NCI-H1048 (cell line): ENCODE data around the gene TRIM71.
"Not testable (repeated sequence)": the region's sequence is repeated elsewhere in the genome, so short reads cannot be mapped to it uniquely, and the experiment has no call there.

Source experiments
- DNase-seq: peaks from one replicate; lab custom pipeline; 2025; lab: John Stamatoyannopoulos, UW

Gene TRIM71

DNA sequence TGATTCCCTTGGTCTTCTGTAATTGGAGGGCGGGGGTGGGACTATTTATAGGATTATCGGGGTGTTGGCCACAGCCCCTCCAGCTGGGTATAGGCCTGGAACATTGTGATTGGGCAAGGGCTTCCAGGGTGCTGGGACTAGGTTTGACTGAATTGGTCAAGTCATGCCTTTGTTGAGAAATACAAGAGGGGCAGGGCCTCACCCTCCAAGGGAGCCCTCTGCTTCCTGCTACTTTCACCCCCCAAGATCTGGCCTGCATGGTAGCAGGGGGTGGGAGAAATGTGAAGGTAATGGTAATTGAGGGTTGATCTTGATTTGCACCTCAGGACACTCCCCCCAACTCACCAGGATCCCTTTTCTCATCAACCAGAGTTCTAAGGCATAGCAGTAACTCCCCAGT is 25.2 kb downstream of the TRIM71 start:
- no peak for DNase-seq

GRCh38 chr3:32843510-32844321 is 25.9 kb downstream of the TRIM71 start:
- peak; percentile 20 for DNase-seq

DNA sequence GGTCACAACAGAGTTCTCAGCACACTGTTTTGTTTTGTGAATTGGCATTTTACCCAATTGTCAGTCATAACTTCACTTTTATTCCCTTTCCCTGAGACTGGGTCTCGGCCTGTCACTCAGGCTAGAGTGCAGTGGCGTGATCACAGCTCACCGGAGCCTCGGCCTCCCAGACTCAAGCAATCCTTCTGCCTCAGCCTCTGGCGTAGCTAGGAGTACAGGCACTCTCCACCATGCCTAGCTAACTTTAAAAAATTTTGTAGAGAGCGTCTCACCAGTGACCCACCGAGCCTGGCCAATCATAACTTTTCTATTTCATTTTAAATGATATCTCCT is 26.5 kb downstream of the TRIM71 start:
- DNase-seq, result no peak

DNA sequence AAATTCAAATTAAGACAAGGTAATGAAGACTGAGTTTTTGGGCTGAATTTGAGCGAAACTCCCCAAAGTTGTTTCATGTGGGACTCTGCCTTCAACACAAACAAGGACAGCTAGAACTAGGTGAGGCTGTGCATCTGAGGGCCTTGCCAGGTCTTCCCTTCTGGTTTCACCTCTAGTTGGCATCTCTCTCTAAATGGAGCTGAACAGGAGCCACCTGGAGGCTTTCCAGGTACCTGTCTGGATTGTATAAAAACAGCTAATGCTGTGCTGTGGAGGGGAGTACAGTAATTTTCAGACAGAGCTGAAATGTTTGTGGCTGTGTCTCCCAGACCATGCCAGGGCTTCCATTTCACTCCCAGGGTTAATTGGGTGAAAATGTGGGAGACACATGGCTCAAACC is 27.1 kb downstream of the TRIM71 start:
- no peak for DNase-seq

- not testable (repeated sequence) for DNase-seq
Observed at GRCh38 chr3:32845546-32845945, 27.7 kb downstream of the TRIM71 start.

DNA sequence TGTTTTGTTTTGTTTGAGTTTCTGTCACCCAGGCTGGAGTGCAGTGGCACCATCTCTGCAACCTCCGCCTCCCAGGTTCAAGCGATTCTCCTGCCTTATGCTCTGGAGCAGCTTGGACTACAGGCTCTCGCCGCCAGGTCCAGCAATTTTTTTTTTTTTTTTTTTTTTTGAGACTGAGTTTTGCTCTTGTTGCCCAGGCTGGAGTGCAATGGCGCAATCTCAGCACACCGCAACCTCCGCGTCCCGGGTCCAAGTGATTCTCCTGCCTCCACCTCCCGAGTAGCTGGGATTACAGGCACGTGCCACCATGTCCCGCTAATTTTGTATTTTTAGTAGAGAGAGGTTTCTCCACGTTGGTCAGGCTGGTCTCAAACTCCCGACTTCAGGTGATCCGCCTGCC is 29.2 kb downstream of the TRIM71 start:
- not testable (repeated sequence) for DNase-seq

DNA sequence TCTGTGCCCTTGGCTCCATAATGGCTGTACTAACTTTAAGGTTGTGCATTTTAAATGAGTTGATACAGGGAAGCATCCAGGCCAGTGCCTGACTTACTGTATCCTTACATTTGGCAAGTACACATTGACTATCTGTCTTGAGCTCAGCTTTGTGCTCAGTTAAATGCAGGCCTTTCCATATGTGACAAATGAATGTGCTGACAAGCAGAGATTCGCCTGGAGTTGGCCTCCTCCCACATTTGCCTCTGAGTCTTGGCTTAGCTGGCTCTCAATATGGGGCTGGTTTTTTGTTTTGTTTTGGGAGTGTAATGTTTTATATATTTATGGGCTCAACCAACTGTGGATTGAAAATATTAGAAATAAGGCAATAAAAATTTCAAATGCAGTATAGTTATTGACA is 29.7 kb downstream of the TRIM71 start:
- DNase-seq, result no peak

- DNase-seq, result no peak
Observed at GRCh38 chr3:32848215-32848614, 30.4 kb downstream of the TRIM71 start.

DNA sequence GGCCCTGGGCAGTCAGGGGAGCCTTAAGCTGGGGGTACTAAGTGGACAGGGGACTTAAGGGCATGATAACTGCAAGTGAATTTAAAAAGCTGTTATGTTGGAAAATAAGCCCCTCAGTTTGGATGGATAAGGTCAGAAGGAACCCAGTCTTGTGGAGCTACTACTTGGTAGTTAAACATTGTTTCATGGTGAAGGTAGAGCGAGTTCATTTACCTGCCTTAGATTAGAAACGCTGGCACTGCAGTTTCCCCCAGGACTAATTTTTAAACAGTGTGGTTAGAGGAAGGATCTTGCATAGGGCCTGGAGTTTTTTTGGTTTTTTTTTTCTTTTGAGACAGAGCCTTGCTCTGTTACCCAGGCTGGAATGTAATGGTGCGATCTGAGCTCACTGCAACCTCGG is 31.2 kb downstream of the TRIM71 start:
- DNase-seq, result no peak

- DNase-seq, result no peak
Observed at GRCh38 chr3:32850226-32850625, 32.4 kb downstream of the TRIM71 start.

DNA sequence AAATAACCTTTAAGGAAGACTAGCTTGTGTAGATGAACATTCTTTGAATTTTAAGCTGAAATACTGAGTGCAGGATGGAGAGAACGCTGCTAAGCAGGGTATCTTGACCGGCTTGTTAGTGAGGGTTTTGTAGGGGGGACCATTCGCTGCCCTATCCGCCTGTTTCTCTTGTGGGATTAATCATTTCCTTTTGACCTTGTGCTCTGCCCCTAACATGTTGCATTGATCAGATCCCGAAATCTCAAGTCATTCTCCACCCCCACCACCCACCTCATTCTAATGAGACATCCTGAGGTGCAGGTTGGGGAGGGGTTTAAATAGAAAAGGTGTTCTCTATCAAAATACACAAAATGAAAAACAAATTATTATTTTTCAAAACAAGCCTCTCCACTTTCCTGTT is 32.8 kb downstream of the TRIM71 start:
- DNase-seq, result no peak

DNA sequence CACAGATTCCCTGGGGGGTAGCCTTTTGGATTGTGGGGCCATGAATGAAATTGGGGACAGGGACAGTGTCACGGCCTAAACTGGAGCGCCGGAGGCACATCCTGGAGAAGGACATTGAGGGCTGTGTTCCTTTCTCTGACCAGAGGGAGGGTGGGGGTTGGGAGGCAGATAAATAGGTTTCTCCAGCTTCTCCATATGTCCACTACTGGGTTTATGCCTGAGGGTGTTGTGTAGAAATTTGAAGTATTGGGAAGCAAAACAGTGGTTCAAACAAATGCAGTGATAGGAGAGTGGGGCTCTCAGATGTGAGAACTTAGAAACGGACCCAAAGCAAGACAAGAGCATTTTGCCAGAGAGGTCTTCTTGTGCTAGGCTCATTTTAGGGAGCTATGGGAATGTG is 34.3 kb downstream of the TRIM71 start:
- no peak for DNase-seq

GRCh38 chr3:32855350-32855953 is 37.7 kb downstream of the TRIM71 start:
- no peak for DNase-seq

- no peak for DNase-seq
Observed at GRCh38 chr3:32856355-32856889, 38.6 kb downstream of the TRIM71 start.

DNA sequence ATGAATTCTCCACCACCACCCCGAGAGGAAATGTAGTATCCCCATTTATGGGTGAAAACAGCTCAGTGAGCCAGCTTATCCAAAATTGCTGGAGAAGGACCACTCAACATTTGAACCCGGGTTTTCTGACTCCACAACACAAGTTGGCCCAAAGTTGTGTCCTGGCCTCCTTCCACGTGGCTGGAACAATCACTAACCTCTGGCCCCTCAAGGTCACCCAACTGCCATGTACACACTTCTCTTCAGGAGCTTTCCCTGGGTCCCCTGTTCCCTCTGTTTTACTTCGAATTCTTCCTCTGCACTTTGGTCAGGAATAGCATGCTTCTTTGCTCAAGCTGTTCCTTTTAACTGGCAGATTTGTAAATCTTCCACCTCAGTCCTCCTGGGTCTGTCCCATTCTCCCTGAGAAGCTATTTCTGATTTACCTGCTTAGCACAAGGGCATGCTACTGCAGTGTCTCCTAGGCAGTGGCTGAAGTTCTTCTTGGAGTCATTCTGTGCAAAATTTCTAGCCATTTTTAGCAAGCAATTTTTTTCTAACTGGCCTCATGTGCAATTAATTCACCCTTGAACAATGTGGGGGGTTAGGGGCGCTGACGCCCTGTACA is 39.2 kb downstream of the TRIM71 start:
- no peak for DNase-seq

- no peak for DNase-seq
Observed at GRCh38 chr3:32857921-32858320, 40.1 kb downstream of the TRIM71 start.

DNA sequence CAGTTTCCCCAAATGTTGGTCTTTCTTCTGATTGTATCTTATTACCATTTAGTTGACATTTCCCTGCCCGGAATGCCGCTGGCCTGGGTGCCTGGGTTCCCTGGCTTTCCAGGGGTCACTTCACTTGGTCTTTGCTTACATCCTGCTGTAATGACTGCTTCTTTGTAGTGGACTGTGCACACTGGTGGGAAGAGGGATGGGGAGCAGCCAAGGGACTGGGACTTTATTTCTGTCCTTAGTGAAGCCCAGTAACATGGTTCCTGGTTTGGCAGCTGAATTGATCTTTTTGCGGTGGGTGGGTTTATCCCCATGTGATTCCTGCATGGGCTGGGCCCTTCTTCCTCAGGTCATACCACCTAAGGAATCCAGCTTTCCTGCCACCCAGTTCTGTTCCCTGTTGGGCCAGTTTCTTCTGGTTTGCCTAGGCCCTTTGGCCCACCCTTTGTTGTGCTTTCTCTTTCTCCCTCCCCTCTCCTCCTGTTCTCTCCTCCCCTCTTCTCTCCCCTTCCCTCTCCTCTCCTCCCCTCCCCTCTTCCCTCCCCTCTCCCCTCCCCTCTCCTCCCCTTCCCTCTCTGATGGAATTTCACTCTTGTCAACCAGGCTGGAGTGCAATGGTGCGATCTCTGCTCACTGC is 41.9 kb downstream of the TRIM71 start:
- DNase-seq, result no peak

- no peak for DNase-seq
Observed at GRCh38 chr3:32860499-32860898, 42.7 kb downstream of the TRIM71 start.

- DNase-seq, result no peak
Observed at GRCh38 chr3:32861681-32862080, 43.9 kb downstream of the TRIM71 start.

DNA sequence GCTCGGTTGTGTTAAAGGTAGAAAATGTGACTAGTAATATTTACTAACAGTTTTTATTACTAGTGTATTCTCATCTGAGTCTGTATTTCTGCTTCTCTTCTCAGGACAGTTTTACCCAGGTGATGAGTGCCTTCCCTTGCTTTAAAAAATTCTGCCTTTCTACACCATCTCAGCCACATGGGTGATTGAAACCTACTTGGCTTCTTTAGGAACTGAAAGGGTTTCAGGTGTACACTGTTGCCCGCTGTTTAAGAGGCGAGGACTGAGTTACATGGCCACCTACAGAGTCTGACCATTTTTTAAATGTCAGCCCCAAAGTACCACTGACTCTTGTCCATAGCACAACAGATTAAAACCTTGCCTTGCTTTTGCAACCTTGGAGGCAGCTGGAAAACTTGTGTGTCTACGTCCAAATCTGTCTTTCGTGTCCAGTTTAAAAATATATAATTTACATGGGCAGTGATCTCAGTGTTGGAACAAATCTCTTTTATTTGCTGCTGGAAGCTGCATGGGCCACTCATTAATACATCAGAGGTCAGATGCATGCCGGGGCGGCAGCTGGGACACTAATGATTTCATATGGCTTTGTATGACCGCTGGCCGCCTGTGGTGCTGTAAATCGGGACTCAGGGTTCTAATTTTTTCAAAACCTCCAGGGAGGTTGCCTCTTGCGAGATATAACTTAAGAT is 44.6 kb downstream of the TRIM71 start:
- DNase-seq, result no peak

DNA sequence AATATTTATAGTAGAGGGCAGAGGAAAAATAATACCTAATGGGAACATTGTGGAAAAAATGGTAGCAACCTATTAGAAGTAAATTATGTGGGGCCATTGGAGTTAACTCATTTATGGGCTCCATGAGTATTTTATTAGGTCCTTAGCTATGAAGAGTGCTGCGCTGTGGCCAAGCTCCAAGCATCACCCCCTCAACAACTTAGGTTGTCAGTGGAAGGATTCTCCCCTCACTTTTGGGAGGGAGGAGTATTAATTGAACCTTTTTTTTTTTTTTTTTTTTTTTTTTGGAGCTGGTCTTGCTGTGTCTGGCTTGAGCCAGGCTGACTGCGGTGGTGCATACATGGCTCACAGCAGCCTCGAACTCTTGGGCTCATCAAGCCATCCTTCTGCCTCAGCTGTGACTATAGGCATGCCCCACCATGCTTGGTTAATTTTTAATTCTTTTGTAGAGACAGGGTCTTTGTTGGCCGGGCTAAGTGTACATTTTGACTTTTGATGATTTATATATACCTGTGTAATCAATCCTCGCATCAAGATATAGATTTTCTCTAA is 45.2 kb downstream of the TRIM71 start:
- DNase-seq, result no peak

DNA sequence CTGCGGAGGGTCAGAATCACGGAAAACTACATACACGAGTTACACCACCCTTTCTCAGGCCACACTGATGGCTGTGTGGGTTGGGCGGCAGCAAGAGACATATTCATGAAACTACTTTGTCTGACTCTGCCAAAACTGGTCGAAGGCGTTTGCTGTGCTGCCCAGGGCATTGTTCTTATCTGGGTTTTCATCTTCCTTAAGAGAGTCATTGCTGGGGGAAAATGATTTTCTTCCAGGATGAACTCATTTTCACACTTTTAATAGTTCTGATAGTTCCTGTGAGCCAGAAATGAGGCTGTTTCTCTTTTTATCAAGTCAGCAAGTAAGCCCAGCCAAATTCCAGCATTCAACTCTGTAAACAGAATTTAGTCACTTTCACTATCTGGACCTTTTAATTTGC is 47.6 kb downstream of the TRIM71 start:
- no peak for DNase-seq
